Measurements from ENCODE around the gene SHTN1.

- TF ChIP-seq MAX (IDR thresholded peaks at IDR 0.05) (no peak), CEBPB (IDR thresholded peaks at IDR 0.05) (no peak), USF1 (IDR thresholded peaks at IDR 0.05) (no peak), TCF12 (IDR thresholded peaks at IDR 0.05; ENCODE audit: low read depth) (no peak), REST (IDR thresholded peaks at IDR 0.05; ENCODE audit: low read depth) (no peak), TAF1 (IDR thresholded peaks at IDR 0.05; ENCODE audit: low read depth) (no peak), EP300 (IDR thresholded peaks at IDR 0.05; ENCODE audit: borderline replicate concordance) (no peak), TEAD4 (IDR thresholded peaks at IDR 0.05) (no peak), RAD21 (IDR thresholded peaks at IDR 0.05; ENCODE audit: low read depth) (no peak)
Observed at GRCh38 chr10:116998172-116998571, 6.8 kb downstream of the SHTN1 start.
